CD1c-positive myeloid dendritic cell (primary cell): ENCODE measurements around the gene ADCK1.
"Not testable (repeated sequence)": the region's sequence is repeated elsewhere in the genome, so short reads cannot be mapped to it uniquely, and the experiment has no call there.

Experiments used
- DNase-seq: peaks from one replicate; pipeline ENCODE4 v3.0.0-alpha.2; 2016; ENCODE audit errors: extremely low spot score

The ADCK1 gene

GRCh38 chr14:77808250-77808649 is 8.3 kb downstream of the ADCK1 start:
- peak; percentile 30 for DNase-seq

- DNase-seq = no peak
Measured at GRCh38 chr14:77809011-77809410, 9.1 kb downstream of the ADCK1 start.

- DNase-seq = no peak
Measured at GRCh38 chr14:77812028-77812427, 12.1 kb downstream of the ADCK1 start.

- DNase-seq = not testable (repeated sequence)
Measured at GRCh38 chr14:77812682-77813081, 12.8 kb downstream of the ADCK1 start.

GRCh38 chr14:77822307-77822706 is 22.4 kb downstream of the ADCK1 start:
- no peak for DNase-seq

- DNase-seq = no peak
Measured at GRCh38 chr14:77822741-77823140, 22.8 kb downstream of the ADCK1 start.

- no peak for DNase-seq
Measured at GRCh38 chr14:77823378-77823777, 23.5 kb downstream of the ADCK1 start.

GRCh38 chr14:77825895-77826519 is 26.1 kb downstream of the ADCK1 start:
- no peak for DNase-seq

GRCh38 chr14:77830692-77831091 is 30.8 kb downstream of the ADCK1 start:
- no peak for DNase-seq

- DNase-seq = no peak
Measured at GRCh38 chr14:77832297-77832696, 32.4 kb downstream of the ADCK1 start.

- DNase-seq = no peak
Measured at GRCh38 chr14:77837926-77838325, 38.0 kb downstream of the ADCK1 start.

- no peak for DNase-seq
Measured at GRCh38 chr14:77838831-77839511, 39.1 kb downstream of the ADCK1 start.

GRCh38 chr14:77843195-77843594 is 43.3 kb downstream of the ADCK1 start:
- no peak for DNase-seq

- no peak for DNase-seq
Measured at GRCh38 chr14:77843651-77844050, 43.7 kb downstream of the ADCK1 start.

GRCh38 chr14:77844802-77845201 is 44.9 kb downstream of the ADCK1 start:
- DNase-seq = peak; percentile 8

- no peak for DNase-seq
Measured at GRCh38 chr14:77848031-77848430, 48.1 kb downstream of the ADCK1 start.

- DNase-seq = no peak
Measured at GRCh38 chr14:77849711-77850110, 49.8 kb downstream of the ADCK1 start.

GRCh38 chr14:77853919-77854318 is 54.0 kb downstream of the ADCK1 start:
- no peak for DNase-seq

GRCh38 chr14:77856941-77857340 is 57.0 kb downstream of the ADCK1 start:
- no peak for DNase-seq

GRCh38 chr14:77859934-77860570 is 60.1 kb downstream of the ADCK1 start:
- DNase-seq = no peak

- no peak for DNase-seq
Measured at GRCh38 chr14:77861201-77861600, 61.3 kb downstream of the ADCK1 start.

- DNase-seq = peak; percentile 67
Measured at GRCh38 chr14:77862154-77862786, 62.4 kb downstream of the ADCK1 start.

GRCh38 chr14:77864085-77864484 is 64.2 kb downstream of the ADCK1 start:
- DNase-seq = no peak
